ENCODE results near the gene ADAMTS10.
"Not testable (repeated sequence)": the region's sequence is repeated elsewhere in the genome, so short reads cannot be mapped to it uniquely, and the experiment has no call there.

ADAMTS10 gene

DNA sequence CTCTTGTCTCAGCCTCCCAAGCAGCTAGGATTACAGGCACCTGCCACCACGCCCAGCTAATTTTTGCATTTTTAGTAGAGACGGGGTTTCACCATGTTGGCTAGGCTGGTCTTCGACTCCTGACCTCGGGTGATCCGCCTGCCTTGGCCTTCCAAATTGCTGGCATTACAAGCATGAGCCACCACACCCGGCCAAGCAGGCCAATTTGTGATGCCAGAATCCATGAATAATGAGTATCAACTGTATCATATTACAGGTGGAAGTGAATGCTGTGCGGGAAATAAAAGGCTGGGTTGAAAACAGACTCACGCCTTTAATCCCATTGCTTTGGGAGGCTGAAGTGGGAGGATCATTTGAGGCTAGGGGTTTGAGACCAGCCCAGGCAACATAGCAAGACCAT lies 16.3 kb upstream of the ADAMTS10 start:
- DNase-seq (ENCODE audit: low read depth in 3 of 3) = no peak

DNA sequence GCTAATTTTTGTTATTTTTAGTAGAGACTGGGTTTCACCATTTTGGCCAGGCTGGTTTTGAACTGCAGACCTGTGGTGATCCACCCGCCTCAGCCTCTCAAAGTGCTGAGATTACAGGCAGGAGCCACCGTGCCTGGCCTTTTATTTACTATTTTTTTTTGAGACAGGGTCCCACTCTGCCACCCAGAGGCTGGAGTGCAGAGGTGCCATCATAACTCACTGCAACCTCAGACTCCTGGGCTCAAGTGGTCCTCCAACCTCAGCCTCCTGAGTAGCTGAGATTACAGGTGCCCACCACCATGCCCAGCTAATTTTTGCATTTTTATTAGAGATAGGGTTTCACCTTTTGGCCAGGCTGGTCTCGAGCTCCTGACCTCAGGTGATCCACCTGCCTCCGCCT lies 12.4 kb upstream of the ADAMTS10 start:
- not testable (repeated sequence) for DNase-seq (ENCODE audit: low read depth in 3 of 3)

DNA sequence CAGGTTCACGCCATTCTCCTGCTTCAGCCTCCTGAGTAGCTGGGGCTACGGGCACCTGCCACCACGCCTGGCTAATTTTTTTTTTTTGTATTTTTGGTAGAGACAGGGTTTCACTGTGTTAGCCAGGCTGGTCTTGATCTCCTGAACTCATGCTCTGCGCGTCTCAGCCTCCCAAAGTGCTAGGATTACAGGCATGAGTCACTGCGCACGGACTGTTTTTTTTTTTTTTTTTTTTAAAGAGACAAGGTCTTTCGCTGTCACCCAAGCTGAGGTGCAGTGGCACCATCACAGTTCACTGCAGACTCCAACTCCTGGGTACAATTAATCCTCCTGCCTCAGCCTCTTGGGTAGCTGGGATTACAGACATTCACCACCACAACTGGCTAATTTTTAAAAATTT lies 8.2 kb upstream of the ADAMTS10 start:
- DNase-seq (ENCODE audit: low read depth in 3 of 3) = no peak

DNA sequence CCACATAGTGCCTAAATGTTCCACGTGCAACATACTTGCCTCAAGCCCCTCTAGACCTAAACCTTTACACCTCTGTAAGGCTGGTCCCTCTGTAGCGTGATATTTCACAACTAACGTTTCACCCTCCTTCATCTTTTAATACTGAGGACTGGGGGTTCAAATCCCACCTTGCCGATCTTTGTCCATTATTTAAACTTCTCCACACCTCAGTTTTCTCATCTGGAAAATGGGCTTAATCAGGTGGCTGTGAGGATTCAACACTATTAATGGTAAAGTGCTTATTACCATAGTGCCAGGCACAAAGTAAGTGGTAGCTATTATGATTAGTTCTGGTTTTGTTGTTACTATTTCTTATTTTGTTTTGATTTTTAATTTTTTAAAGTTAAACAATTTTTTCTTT lies 7.5 kb upstream of the ADAMTS10 start:
- no peak for DNase-seq (ENCODE audit: low read depth in 3 of 3)

DNA sequence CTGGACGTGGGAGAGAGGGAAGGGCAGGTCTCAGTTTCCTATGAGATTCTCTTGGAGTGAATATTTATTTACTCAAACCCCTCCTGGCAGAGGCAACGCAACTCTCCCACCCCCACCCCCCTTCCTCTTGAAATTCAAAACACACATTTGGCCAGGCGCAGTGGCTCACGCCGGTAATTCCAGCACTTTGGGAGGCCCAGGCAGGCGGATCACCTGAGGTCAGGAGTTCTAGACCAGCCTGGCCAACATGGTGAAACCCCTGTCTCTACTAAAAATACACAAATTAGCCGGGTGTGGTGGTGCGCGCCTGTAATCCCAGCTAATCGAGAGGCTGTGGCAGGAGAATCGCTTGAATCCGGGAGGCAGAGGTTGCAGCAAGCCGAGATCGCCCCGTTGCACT lies 6.8 kb upstream of the ADAMTS10 start:
- not testable (repeated sequence) for DNase-seq (ENCODE audit: low read depth in 3 of 3)

DNA sequence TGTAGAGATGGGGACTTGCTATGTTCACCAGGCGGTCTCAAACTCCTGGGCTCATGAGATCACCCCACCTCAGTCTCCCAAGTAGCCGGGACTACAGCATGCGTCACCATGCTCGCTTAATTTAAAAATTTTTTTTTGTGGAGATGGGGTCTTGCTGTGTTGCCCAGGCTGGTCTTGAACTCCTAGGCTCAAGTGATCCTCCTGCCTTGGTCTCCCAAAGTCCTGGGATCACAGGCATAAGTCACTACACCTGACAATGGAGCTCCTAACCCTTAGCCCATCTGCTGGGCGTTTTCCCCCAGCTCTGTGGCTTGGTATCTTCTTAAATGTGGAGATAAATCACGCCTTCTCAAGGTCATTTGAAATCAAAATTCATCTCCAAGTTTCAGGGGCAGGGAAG lies 6.3 kb upstream of the ADAMTS10 start:
- no peak for DNase-seq (ENCODE audit: low read depth in 3 of 3)

DNA sequence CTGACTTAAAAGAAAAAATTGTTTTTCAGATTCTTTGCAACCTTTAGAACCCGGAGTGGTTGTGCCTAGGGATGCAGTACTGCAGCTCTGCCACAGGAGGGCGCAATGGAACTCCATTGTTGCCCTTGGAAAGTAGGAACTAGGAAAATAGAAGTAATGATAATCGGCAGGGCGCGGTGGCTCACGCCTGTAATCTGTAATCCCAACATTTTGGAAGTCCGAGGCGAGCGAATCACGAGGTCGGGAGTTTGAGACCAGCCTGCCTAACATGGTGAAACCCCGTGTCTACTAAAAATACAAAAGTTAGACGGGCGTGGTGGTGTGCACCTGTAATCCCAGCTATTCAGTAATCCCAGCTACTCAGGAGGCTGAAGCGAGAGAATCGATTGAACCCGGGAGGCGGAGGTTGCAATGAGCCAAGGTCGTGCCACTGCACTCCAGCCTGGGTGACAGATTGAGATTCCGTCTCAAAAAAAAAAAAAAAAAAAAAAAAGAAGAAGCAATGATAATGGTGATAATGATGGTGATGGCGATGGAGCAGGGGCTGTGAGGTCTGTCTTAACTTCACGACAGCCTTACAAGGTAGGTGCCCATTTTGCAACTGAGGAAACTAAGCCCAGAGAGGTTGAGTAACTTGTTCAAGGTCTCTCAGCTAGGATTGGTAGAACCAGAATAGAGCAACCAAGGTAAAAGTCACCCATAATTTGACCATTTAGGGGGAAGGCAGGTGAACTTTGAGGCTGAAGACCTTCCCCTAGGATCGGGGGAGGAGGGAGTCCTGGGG lies 5.5 kb upstream of the ADAMTS10 start:
- DNase-seq (ENCODE audit: low read depth in 3 of 3) = peak in 1 of 3 experiments; percentile 10

DNA sequence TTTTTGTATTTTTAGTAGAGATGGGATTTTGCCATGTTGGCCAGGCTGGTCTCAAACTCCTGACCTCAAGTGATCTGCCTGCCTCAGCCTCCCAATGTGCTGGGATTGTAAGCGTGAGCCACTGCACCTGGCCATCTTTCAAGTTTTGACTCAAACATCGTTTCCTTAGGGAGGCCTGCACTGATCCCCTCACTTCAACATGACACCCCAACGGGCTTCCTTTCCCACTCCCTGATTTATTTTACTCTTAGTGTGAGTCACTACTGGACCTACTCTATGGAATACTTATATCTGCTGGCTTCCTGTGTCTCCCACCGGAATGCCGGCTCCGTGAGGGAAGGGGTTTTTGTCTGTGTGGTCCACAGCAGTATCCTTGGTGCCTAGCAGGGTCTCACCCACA lies 4.5 kb upstream of the ADAMTS10 start:
- no peak for DNase-seq (ENCODE audit: low read depth in 3 of 3)

DNA sequence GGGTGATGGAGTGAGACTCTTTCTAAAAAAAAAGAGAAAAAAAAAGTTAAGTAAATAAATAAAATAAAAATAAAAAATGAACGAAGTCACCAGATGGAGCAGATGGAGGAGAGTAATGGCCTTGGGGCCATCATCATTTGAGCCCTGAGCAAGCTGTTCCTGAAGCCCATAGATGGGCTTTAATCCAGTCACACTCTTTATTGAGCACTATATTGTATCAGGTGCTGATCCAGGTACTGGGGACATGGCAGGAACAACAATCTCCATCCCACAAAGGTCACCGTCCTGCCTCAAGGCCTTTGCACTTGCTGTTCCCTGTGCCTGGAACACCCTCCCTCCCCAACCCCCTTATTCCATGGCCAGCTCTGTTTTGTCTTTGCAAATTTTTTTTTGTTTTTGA lies 3.9 kb upstream of the ADAMTS10 start:
- no peak for DNase-seq (ENCODE audit: low read depth in 3 of 3)

DNA sequence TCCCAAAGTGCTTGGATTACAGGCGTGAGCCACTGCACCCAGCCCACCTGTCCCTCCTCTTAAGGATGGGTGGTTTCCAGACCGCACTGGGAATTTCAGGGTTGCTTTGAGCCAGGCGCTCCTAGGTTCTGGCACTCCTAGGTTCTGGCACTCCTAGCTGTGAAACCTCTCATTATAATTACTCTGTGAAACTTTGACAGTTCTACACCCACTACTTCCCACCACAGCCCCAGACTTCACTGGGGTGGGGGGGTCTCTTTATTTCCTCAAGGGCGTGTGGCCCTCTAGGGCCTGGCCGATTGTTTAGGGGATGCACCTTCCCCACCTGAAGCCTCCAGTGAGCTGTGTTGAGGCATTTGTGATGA lies 2.3 kb upstream of the ADAMTS10 start:
- no peak for DNase-seq (ENCODE audit: low read depth in 3 of 3)

DNA sequence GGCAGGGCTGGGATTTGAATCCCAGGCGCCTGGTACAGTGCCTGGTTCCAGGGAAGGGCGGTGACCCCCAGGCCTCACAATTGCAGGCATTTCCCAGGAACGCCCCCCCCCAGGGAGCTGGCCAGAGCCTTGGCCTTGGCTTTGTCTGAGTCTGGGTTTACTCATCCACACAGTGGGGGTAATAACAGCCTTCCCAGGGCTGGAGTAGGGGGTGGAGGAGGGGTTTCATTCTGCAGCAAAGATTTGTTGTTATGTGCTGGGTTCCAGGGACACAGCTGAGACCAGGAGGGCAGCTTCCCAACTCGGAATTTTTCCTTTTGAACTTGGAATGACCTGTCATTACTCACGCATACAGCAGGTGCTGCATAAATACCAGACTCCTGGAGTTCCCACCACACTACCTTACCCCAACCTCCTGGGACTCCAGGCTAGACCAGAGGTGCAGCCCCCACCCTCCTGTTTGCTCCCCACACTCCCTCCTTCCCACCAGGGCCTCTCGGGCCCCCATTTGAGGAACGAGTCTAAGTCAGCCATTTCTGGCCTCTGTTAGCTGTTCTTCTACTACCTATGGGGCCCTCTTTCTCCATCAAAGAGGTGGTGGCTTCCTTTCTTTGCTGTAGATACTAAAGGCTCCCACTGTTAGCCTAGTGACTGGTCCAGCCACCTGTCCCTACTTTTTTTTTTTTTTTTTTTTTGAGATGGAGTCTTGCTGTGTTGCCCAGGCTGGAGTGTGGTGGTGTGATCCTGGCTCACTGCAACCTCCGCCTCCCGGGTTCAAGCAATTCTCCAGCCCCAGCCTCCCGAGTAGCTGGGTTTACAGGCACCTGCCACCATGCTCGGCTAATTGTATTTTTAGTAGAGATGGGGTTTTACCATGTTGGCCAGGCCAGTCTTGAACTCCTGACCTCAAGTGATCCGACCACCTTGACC lies 1.6 kb upstream of the ADAMTS10 start:
- DNase-seq (ENCODE audit: low read depth in 3 of 3) = no peak

DNA sequence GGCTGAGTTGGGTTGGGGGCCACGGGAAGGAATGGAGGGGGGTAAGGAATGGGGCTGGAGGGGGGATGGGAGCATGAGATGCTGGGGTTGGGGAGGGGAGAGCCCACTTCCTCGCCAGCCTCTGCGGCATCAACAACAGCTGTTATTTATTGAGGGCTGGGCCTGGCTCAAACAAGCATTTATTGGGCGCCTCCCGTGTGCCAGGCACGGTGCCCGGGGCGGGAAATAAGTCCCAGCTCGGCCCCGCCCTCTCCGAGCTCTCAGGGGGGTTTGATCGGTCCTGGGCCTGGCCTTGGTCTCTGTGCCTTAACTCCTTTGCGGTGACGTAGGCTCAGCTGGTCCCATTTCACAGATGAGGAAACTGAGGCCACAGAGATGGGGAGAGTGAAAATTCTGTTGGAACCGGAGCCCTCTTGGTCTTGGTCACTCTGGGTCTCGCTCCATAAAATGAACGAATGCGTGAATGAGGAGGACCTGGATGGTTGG lies 919 bp upstream of the ADAMTS10 start:
- DNase-seq (ENCODE audit: low read depth in 3 of 3) = no peak

DNA sequence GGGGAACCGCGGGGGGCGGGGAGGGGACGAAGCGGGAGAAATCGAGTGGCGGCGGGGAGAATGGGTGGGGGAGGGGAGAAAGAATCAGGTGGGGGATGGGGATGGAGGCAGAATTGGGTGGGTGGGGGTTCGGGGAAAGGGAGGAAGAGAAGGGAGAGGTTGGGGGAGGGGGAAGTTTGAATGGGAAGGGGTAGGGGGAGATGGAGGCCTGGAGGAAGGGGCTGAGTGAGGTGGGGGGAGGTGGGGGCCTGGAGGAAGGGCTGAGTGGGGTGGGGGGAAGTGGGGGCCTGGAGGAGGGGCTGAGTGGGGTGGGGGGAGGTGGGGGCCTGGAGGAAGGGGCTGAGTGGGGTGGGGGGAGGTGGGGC lies 403 bp upstream of the ADAMTS10 start:
- DNase-seq (ENCODE audit: low read depth in 3 of 3) = no peak

DNA sequence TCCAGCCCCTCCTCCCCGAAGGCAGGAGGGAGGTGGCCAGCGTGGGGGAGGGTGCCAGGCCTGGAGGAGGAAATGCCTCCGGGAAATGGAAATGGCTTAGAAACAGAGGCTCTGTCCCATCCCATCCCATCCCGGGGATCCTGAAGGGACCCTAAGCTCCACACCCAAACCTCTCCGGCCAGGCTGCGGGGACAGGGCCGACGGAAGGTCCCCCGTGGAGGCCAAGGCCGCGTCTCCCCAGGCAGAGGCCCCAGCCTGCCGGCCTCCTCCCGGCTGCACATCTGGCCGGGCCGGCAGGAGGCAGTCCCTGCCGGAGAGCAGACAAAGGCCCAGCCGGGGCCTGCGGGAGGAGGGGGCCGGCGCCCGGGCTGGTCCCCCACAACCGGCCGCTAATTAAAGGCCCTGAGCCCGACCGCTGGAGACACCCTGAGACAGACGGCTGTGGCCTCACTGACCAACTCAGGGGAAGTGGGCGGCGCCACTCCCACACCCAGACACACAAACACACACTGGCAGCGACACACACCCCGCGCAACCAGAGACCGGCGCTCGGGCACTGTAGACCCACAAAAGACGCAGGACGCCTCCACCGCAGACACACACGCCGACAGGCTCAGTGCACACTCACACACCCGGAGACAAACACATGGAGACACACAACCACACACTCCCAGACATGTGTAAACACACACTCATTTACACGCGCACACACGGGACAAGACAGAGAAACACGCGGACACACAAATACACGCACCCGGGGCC lies 1.1 kb downstream of the ADAMTS10 start:
- DNase-seq (ENCODE audit: low read depth in 3 of 3) = no peak

DNA sequence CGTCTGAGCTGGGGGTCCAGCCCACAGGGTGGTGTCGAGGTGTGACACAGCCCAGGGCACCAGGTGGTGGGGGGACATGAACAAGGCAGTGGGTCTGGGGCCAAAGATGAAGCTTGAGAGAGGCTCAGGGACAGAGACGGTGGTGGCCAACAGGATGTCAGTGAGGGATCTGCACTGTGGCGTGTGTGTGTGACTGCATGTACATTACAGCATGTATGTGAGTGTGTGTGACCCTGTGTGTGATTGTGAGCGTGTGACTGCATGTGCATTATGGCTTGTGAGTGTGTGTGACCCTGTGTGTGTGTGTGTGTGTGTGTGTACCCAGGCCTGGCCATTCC lies 1.6 kb downstream of the ADAMTS10 start:
- no peak for DNase-seq (ENCODE audit: low read depth in 3 of 3)

DNA sequence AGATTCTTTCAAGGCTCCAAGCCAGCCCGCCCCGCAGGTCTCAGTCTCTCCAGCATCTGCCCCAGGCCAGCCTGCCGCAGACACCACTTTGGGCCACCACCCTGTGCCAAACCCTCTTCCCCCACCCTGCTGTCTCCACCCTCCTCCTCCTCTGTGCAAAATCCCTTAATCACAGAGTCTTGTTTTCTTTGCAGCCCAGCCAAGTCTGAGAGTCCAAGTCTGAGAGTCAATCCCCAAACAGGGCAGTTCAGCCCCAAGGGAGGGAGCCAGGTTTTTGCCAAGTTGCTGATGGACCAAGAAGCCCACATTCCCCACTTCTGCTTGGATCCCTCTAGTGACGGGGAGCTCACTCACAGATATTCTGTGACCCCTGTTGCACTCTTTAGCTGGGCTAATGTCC lies 3.1 kb downstream of the ADAMTS10 start:
- DNase-seq (ENCODE audit: low read depth in 3 of 3) = no peak

DNA sequence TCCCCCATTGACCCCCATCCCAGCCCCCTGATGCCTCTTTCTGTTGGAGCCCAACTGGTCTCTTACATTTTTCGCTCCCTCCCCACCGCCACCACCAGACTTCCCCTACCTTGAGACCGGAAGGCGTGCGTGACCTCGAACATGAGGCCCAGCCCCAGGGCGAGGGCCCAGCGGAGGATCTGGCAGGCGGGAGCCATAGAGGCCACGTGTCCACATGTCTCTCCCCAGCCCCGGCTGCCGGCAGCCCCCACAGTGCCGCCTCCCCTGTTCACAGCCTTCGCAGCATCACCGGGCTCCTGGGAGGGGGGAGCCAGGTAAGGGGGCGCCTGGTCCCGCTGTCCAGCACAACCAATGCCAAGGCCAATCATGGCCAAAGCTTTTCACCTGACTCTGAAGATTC lies 5.0 kb downstream of the ADAMTS10 start:
- DNase-seq (ENCODE audit: low read depth in 3 of 3) = no peak

DNA sequence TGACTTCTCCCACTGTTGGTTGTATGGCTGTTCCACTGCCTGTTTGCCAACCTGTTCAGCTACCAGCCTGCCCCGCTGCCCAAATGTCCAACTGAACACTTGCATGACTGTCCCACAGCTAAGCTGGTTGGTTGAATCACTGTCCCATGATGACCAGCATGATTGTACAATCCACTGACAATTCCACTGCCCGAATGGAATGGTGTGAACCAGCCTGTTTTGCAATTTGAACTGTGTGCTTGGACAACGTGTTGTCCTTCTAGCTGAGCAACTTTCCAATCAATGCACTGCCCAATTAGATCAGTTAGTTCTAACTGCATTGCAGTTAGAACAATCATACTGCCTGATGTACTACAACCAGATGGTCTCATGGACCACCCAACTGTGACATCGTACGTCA lies 8.7 kb downstream of the ADAMTS10 start:
- no peak for DNase-seq (ENCODE audit: low read depth in 3 of 3)

DNA sequence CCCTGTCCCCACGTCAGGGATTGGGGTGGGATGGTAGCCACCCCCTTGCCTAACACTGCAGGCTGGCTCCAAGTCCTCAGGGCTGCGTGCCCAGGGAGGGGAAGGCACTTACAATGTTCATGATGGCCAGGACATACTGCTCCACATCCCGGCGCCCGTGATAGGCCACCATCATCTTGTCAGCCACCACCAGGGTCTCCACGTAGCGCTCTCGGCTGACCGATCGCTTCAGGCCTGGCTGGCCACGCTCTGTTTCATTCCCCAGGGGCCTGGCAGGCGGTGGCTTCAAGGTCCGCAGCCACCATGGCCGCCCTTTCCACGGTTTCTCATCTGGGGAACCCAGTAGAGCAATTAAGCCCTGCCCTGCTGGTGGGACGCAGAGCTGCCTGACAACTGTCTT lies 9.7 kb downstream of the ADAMTS10 start:
- no peak for DNase-seq (ENCODE audit: low read depth in 3 of 3)

DNA sequence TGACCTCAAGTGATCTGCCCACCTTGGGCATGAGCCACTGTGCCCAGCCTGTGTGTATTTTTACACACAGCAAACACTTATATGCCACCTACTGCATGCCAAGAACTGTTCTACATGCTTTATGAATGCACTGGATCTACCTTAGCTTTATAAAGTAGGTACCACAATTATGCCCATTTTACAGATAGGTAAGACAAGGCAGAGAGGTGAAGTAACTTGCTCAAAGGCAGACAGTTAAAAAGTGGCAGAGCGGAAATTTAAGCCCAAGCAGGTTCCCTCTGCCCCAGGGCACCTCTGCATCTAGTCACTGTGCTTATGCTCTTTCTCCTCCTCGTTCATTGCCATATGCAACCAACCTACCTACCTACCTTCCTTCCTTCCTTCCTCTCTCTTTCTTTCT lies 10.5 kb downstream of the ADAMTS10 start:
- no peak for DNase-seq (ENCODE audit: low read depth in 3 of 3)

DNA sequence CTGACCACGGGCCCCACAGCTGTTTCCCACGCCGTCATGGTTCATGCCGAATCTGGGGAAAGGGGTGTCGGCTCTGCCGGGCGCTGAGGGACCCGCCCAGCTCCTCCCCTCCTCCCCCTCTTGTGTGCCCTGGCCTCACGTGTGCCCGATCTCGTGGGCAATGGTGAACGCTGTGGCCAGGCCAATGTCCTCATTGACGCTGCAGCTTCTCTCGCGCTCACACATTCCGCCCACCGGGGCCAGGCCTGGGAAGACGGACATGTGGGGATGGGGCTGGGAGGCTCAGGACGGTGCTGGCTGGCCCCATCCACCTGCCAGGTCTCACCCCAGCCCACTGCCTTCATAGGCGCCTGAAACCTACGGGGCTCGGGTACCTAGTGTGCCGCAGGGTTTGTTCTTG lies 14.3 kb downstream of the ADAMTS10 start:
- DNase-seq (ENCODE audit: low read depth in 3 of 3) = no peak

DNA sequence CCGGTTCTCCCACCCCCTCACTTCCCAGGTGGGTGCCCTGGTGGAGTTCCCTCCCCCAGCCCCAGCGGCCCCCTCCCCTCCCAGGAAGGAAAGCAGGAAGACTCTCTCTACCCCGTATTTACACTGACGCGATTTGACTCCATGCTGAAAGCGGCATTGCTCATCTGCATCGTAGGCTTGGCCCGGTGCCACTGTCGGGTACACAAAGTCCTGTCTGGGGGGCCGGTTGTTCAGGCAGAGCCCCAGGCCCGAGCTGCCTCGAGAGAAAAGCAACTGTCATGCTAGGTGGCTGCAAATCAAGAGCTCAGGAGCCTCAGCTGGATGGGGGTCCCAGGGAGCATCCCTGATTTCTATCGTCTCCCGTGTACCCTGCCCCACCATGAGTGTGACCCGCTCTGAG lies 14.9 kb downstream of the ADAMTS10 start:
- no peak for DNase-seq (ENCODE audit: low read depth in 3 of 3)

Data from stimulated activated CD4-positive, alpha-beta T cell treated with anti-CD3 and anti-CD28 coated beads, TNF-alpha, amount 100 ng/mL, for 4 hours (primary cell).